ENCODE data around the gene UNC79. TPM values are rescaled to one million over a fixed set of nuclear protein-coding genes. Genes with fewer than 3 reads are reported as not detected.

The UNC79 gene
- total RNA-seq, 1 experiment from 2014 or later, result 0.07 TPM

- no peak overlapping the region for H3K4me2 ChIP-seq
- H3K9me3 ChIP-seq (ENCODE audit: insufficient read depth, low read depth), result no peaks in the 10 kb centered on the region
- ChIA-PET POLR2A (ENCODE audit: unreplicated experiment) (no interaction called here), CTCF (no interaction called here)
- BruUV-seq (replicated peaks), result no TSS peak
- H3K36me3 ChIP-seq (ENCODE audit: low read depth), result no peaks in the 10 kb centered on the region
- no peaks in the 10 kb centered on the region for H3K4me1 ChIP-seq (replicated peaks; ENCODE audit: insufficient read depth)
- H3K27me3 ChIP-seq (ENCODE audit: insufficient read depth, low read depth), result peaks cover 47% of the 10 kb centered on the region
- no peak overlapping the region for H3K27ac ChIP-seq
- H4K20me1 ChIP-seq (ENCODE audit: insufficient read depth), result no peaks in the 10 kb centered on the region
- H3K9me2 ChIP-seq (ENCODE audit: insufficient read depth), result no peaks in the 10 kb centered on the region
- H3K4me3 ChIP-seq, result no peak overlapping the region
- TF ChIP-seq EZH2 (IDR thresholded peaks at IDR 0.05; ENCODE audit: low read depth) (no peak), CTCF (conservative IDR thresholded peaks at IDR 0.05) (no peak)
- intact Hi-C loops (cut with micrococcal nuclease; ENCODE audit: unreplicated experiment), result no loop called here
- DNase-seq, result no peak
- no peak overlapping the region for H2AFZ ChIP-seq
- H3F3A ChIP-seq (ENCODE audit: insufficient read depth, low read depth), result no peaks in the 10 kb centered on the region
- no peaks in the 10 kb centered on the region for H3K79me2 ChIP-seq (ENCODE audit: low read depth)
Observed at GRCh38 chr14:93533437-93533836, 102.7 kb downstream of the UNC79 start.

DNA sequence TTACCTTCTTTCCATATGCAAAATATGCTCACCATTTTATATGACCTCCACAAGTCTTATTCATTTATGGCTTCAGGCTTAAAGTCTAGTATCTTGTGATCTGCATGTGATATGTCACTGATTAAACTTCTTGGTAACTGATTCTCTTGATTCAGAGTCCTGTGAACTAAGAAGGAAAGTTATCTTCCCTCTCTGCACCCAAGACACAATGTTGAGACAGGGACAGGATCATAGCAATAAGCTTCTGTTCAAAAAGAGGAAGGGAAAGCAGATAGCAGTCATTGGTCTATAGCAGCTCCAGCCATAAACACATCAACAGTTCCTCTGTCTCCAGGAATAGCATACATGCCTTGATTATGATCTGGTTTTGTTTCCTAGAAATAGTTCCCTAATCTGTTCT, 103.1 kb downstream of the UNC79 start:
- DNase-seq, result no peak
- H3K9me2 ChIP-seq (ENCODE audit: insufficient read depth), result no peaks in the 10 kb centered on the region
- BruUV-seq (replicated peaks), result no TSS peak
- H3F3A ChIP-seq (ENCODE audit: insufficient read depth, low read depth), result no peaks in the 10 kb centered on the region
- CTCF ChIA-PET, result interaction anchor here (0.7 kb wide), 1 partner anchor 193 kb away, joined by 4 read pairs; no protein-coding TSS in a partner anchor
- H3K4me3 ChIP-seq, result no peak overlapping the region
- POLR2A ChIA-PET (ENCODE audit: unreplicated experiment), result no interaction called here
- no peaks in the 10 kb centered on the region for H3K36me3 ChIP-seq (ENCODE audit: low read depth)
- no peaks in the 10 kb centered on the region for H3K79me2 ChIP-seq (ENCODE audit: low read depth)
- intact Hi-C loops (cut with micrococcal nuclease; ENCODE audit: unreplicated experiment), result no loop called here
- H3K4me1 ChIP-seq (replicated peaks; ENCODE audit: insufficient read depth), result no peaks in the 10 kb centered on the region
- no peak overlapping the region for H3K4me2 ChIP-seq
- TF ChIP-seq EZH2 (IDR thresholded peaks at IDR 0.05; ENCODE audit: low read depth), result no peak
- TF ChIP-seq CTCF (conservative IDR thresholded peaks at IDR 0.05), result no peak
- no peaks in the 10 kb centered on the region for H3K9me3 ChIP-seq (ENCODE audit: insufficient read depth, low read depth)
- H2AFZ ChIP-seq, result no peak overlapping the region
- H3K27me3 ChIP-seq (ENCODE audit: insufficient read depth, low read depth), result peaks cover 44% of the 10 kb centered on the region
- H4K20me1 ChIP-seq (ENCODE audit: insufficient read depth), result no peaks in the 10 kb centered on the region
- no peak overlapping the region for H3K27ac ChIP-seq

- no peak for TF ChIP-seq CTCF (conservative IDR thresholded peaks at IDR 0.05)
- TF ChIP-seq EZH2 (IDR thresholded peaks at IDR 0.05; ENCODE audit: low read depth), result no peak
- Histone ChIP-seq H2AFZ (no peak overlapping the region), H3K9me2 (ENCODE audit: insufficient read depth) (no peaks in the 10 kb centered on the region), H3K4me2 (no peak overlapping the region), H3K27ac (no peak overlapping the region), H3F3A (ENCODE audit: insufficient read depth, low read depth) (no peaks in the 10 kb centered on the region), H3K9me3 (ENCODE audit: insufficient read depth, low read depth) (no peaks in the 10 kb centered on the region), H3K4me3 (no peak overlapping the region), H3K36me3 (ENCODE audit: low read depth) (no peaks in the 10 kb centered on the region), H3K27me3 (ENCODE audit: insufficient read depth, low read depth) (peaks cover 56% of the 10 kb centered on the region), H3K4me1 (replicated peaks; ENCODE audit: insufficient read depth) (no peaks in the 10 kb centered on the region), H4K20me1 (ENCODE audit: insufficient read depth) (no peaks in the 10 kb centered on the region), H3K79me2 (ENCODE audit: low read depth) (no peaks in the 10 kb centered on the region)
- intact Hi-C loops (cut with micrococcal nuclease; ENCODE audit: unreplicated experiment), result no loop called here
- no peak for DNase-seq
- ChIA-PET CTCF (no interaction called here), POLR2A (ENCODE audit: unreplicated experiment) (no interaction called here)
- BruUV-seq (replicated peaks), result no TSS peak
Observed at GRCh38 chr14:93535537-93535936, 104.8 kb downstream of the UNC79 start.

Data from PC-9 (cell line).